ENCODE data around the gene CDKN3.

DNA sequence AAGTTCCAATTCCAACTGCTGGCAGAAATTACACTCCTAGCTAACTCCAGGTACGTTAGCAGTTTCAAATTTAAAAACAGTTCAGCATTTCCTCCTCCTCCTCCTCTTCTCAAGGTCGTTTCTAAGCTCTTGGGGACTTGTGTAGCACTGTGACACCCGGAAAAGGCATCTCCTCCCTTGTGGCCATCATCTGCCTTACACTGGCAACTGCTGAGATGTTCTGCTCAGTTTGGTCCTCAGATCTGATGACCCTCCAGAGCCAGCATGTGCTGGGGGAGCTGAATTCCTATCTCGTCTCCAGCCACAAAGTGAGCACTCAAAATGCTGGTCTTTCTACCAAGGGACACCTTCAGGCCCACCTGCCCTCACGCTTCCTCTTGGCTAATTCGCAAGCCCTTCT lies 43.5 kb upstream of the CDKN3 start:
- TF ChIP-seq, protein P1, sequence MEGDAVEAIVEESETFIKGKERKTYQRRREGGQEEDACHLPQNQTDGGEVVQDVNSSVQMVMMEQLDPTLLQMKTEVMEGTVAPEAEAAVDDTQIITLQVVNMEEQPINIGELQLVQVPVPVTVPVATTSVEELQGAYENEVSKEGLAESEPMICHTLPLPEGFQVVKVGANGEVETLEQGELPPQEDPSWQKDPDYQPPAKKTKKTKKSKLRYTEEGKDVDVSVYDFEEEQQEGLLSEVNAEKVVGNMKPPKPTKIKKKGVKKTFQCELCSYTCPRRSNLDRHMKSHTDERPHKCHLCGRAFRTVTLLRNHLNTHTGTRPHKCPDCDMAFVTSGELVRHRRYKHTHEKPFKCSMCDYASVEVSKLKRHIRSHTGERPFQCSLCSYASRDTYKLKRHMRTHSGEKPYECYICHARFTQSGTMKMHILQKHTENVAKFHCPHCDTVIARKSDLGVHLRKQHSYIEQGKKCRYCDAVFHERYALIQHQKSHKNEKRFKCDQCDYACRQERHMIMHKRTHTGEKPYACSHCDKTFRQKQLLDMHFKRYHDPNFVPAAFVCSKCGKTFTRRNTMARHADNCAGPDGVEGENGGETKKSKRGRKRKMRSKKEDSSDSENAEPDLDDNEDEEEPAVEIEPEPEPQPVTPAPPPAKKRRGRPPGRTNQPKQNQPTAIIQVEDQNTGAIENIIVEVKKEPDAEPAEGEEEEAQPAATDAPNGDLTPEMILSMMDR (IDR thresholded peaks at IDR 0.05), result no peak
- TF ChIP-seq EZH2 (IDR thresholded peaks at IDR 0.05), result no peak
